BJ (cell line): Measurements from ENCODE around the gene HOXA1. TPM values are rescaled to one million over a fixed set of nuclear protein-coding genes. Genes with fewer than 3 reads are reported as not detected.

Experiments
- CTCF ChIA-PET: fragments of 350-600 bp; formaldehyde crosslinking; extraction: SDS; loops from one replicate; lab custom pipeline; 2021; ENCODE audit warnings: antibody characterized with exemption, inconsistent platforms; lab: Yijun Ruan, JAX
- POLR2A ChIA-PET: fragments of 300-600 bp; sonication (Branson Sonifier 250); formaldehyde crosslinking; extraction: SDS; loops from one replicate; lab custom pipeline; 2021; ENCODE audit warnings: antibody characterized with exemption; lab: Charles Lee
- DNase-seq: peaks from one replicate; pipeline ENCODE4 v3.0.0-alpha.2; 2011; ENCODE audit warnings: low read depth
- H3K27me3 ChIP-seq: 2 replicates; pipeline ENCODE4 v1.6.0; 2011; ENCODE audit warnings: low read length; ENCODE audit not compliant: control insufficient read depth, insufficient read depth
- H3K36me3 ChIP-seq: 2 replicates; pipeline ENCODE4 v1.5.1; 2011; ENCODE audit warnings: low read length; ENCODE audit not compliant: control insufficient read depth, insufficient read depth
- H3K4me3 ChIP-seq: 2 replicates; pipeline ENCODE4 v1.5.1; 2011; ENCODE audit warnings: low read depth, mild to moderate bottlenecking, control low read depth, low read length
- polyA plus RNA-seq: library from polyadenylated mRNA; depleted of rRNA; stranded (reverse); fragments of >200 nt; gene quantifications from 2 replicates; pipeline ENCODE4 v1.2.3, GENCODE V29; 2011
- TF ChIP-seq, protein P1 (sequence below): IDR thresholded peaks from 2 replicates; pipeline ENCODE4 v1.5.1; 2011; ENCODE audit warnings: low read depth, mild to moderate bottlenecking, control low read depth, inconsistent platforms, low read length, moderate library complexity; ENCODE audit not compliant: insufficient read depth

The HOXA1 gene
- polyA plus RNA-seq, 1 experiment, result 0.91 TPM

DNA sequence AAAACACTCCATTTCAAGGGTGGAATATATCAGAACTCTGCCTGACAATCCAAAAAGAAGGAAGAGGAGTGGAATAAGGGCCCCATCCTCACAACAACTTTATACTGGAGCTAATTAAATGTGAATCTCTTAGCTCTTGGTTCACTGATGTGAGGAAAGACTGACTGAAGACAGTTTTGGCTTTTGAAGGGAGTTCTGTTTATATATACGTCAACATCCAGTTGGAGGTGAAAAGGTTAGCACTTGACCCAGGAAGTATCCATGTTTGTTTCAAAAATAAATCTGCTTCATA is 3.0 kb downstream of the HOXA1 start:
- TF ChIP-seq, protein P1, sequence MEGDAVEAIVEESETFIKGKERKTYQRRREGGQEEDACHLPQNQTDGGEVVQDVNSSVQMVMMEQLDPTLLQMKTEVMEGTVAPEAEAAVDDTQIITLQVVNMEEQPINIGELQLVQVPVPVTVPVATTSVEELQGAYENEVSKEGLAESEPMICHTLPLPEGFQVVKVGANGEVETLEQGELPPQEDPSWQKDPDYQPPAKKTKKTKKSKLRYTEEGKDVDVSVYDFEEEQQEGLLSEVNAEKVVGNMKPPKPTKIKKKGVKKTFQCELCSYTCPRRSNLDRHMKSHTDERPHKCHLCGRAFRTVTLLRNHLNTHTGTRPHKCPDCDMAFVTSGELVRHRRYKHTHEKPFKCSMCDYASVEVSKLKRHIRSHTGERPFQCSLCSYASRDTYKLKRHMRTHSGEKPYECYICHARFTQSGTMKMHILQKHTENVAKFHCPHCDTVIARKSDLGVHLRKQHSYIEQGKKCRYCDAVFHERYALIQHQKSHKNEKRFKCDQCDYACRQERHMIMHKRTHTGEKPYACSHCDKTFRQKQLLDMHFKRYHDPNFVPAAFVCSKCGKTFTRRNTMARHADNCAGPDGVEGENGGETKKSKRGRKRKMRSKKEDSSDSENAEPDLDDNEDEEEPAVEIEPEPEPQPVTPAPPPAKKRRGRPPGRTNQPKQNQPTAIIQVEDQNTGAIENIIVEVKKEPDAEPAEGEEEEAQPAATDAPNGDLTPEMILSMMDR, result no peak
- ChIA-PET CTCF (interaction anchor here (1.1 to 2.6 kb wide), 3 partner anchors 10 to 68 kb away, joined by 3 to 8 read pairs (median 4); no protein-coding TSS in a partner anchor), POLR2A (no interaction called here)
- no peak for DNase-seq
- Histone ChIP-seq H3K4me3 (no peak overlapping the region), H3K36me3 (no peaks in the 10 kb centered on the region), H3K27me3 (peaks cover 6% of the 10 kb centered on the region; the same call in 1 of the 2 replicates)

DNA sequence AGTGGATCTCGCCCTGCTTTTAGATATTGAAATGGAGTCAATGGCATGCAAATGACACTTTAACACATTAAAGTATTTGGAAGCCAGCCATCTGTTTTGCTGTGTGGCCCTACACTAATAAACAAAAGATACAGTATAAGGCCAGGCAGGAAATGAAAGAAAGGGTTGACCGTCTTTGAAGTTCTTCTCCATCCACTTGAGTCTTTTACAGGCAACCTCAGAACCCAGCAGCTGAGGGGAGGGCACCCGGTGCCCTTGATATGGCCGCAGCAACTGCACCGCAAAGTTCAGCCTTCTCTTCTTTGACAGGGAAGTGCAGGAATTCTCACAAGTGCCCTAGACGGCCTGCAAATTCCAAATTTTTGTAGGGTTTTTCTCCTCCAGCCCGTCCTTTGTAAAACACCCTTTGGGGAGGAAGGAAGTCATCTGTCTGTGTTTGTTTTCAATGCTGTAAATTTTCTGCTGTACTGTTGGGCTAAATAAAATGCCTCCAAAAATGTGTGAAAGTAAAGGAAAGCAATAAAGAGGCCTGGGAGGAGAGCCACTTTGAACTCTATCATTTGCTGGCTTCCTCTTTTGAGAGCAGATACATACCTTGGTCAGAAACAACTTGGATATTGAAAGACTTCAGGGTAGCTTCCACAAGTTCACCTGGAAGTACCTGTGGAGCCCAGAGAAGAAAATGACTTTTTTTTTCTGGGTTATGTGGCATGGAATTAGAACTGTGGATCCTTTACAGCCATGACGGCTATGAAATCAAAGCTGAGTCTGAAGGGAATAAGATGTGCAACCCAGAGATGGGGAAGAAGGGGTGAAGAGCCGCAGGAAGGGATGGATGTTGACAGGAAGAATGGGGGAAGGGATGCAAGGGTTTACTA is 3.6 kb downstream of the HOXA1 start:
- TF ChIP-seq, protein P1, result no peak
- H3K27me3 ChIP-seq, result peaks cover 6% of the 10 kb centered on the region; the same call in 1 of the 2 replicates
- H3K36me3 ChIP-seq, result no peaks in the 10 kb centered on the region
- DNase-seq, result no peak
- H3K4me3 ChIP-seq, result no peak overlapping the region
- ChIA-PET POLR2A (no interaction called here), CTCF (interaction anchor here (1.1 to 2.6 kb wide), 4 partner anchors 9 to 69 kb away, joined by 3 to 8 read pairs (median 4); no protein-coding TSS in a partner anchor)

DNA sequence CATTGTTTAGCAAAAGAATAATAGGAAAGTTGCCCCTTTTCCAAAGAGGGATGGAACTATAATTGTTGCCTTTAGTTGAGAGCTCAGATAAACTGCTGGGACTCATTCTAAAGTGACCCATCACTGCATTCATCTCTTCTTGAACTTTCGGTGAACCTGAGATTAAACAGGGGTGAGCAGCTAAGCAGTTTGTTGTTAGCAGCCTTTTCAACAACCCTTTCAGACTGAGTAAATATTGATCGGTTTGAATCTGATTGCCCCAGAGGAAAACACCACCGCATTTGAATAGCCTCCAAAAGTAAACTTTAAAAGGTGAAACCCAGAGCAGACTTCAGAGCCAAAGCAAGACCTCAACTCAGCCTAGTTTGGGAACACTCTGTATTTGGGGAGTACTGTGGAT is 4.7 kb downstream of the HOXA1 start:
- POLR2A ChIA-PET, result interaction anchor here (0.9 kb wide), 1 partner anchor 27 kb away, joined by 4 read pairs; no protein-coding TSS in a partner anchor
- peaks cover 6% of the 10 kb centered on the region; the same call in 1 of the 2 replicates for H3K27me3 ChIP-seq
- CTCF ChIA-PET, result interaction anchor here (1.5 kb wide), 1 partner anchor 8 kb away, joined by 5 read pairs; no protein-coding TSS in a partner anchor

DNA sequence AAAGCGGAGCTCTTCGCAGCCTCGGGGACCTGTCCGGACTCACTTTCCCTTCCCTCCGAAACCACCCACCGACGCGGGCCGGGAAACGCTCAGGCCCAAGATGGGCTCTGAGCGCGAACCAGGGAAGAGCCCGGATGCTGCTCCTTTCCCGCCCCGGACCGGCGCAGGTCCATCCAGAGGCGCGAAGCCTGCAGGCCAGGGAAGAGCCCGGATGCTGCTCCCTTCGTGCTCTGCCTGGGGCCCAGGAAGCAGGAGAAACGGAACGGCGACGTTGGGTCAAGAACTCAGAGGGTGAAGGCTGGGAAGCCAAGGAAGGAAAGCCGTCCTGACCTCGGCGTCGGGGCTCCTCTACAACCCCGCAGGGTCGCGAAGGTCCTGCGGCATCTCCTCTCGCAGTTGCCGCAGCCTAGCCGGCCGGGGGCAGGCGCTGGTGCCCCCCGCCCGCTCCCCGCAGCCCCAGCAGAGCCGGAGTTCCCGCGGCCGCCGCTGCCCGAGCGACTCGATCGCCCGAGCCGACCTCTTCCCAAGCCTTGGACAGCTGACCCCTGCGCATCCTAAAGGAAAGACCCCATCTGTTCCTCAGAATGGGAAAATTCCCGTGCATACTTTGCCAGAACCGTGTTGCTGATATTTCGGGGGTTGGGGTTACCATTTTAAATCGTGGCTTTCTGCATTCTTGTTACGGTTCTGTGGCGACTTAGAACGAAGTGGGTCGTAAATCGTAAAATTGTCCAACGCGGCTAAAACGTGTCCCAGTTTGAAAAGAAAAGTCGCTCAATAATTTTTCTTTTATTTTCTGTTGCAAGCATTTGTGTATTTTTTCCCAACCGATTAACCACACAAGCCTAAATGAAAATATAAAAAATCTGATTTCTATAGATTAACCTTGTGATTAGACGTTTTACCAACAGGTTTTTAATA is 7.5 kb downstream of the HOXA1 start:
- no peak overlapping the region for H3K4me3 ChIP-seq
- CTCF ChIA-PET, result no interaction called here
- DNase-seq, result no peak

More for the DNA sequence above, 4.7 kb downstream of the HOXA1 start:
- TF ChIP-seq, protein P1, result no peak
- DNase-seq, result no peak
- Histone ChIP-seq H3K4me3 (no peak overlapping the region), H3K36me3 (no peaks in the 10 kb centered on the region)

More for the DNA sequence above, 7.5 kb downstream of the HOXA1 start:
- no peaks in the 10 kb centered on the region for H3K36me3 ChIP-seq
- POLR2A ChIA-PET, result no interaction called here
- TF ChIP-seq, protein P1, result no peak
- peaks cover 6% of the 10 kb centered on the region; the same call in 1 of the 2 replicates for H3K27me3 ChIP-seq
